SU-DHL-6 (cell line): ENCODE data around the gene BEAN1.

Source experiments
- EZH2phosphoT487 ChIP-seq: fragments of 200-600 bp; sonication (generic), shearing (Covaris generic); conservative IDR thresholded peaks from 2 replicates; pipeline ENCODE4 v1.6.1; 2018; ENCODE audit warnings: mild to moderate bottlenecking, antibody characterized with exemption, low read length, moderate library complexity, mixed read lengths
- TF ChIP-seq, protein P1 (sequence below): fragments of 200-600 bp; sonication (generic); IDR thresholded peaks from one replicate; pipeline ENCODE4 v1.5.1; 2017; ENCODE audit warnings: antibody characterized with exemption, mild to moderate bottlenecking, low read length, moderate library complexity; ENCODE audit not compliant: insufficient read depth, poor library complexity, severe bottlenecking

DNA sequence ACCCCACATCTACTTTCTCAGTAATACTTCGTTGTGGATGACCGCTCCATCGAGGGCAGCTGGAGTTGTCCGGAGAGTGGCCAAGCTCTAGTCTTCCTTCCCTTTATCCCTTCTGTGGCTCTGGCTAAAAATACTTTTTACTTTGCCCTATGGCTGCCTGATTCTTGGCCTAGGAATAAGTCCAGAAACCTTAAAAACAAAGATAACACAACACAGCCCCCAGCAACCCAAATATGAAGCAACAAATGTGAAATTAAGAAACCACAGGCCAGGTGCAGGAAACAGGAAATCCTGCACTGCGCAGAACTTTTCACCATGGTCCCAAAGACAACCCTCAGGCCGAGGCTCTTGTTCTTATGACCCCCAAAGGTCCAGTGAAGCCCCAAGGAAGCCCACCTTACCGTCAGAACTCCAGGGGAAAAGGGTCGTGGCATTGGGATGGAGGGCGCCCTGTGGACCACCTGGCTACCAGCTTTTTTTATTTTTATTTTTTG, 96.8 kb downstream of the BEAN1 start:
- TF ChIP-seq, protein P1, sequence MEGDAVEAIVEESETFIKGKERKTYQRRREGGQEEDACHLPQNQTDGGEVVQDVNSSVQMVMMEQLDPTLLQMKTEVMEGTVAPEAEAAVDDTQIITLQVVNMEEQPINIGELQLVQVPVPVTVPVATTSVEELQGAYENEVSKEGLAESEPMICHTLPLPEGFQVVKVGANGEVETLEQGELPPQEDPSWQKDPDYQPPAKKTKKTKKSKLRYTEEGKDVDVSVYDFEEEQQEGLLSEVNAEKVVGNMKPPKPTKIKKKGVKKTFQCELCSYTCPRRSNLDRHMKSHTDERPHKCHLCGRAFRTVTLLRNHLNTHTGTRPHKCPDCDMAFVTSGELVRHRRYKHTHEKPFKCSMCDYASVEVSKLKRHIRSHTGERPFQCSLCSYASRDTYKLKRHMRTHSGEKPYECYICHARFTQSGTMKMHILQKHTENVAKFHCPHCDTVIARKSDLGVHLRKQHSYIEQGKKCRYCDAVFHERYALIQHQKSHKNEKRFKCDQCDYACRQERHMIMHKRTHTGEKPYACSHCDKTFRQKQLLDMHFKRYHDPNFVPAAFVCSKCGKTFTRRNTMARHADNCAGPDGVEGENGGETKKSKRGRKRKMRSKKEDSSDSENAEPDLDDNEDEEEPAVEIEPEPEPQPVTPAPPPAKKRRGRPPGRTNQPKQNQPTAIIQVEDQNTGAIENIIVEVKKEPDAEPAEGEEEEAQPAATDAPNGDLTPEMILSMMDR, result no peak
- TF ChIP-seq EZH2phosphoT487, result no peak
